GM10248 (cell line): ENCODE data around the gene ITPR1.

Source experiments
- CTCF ChIA-PET: fragments of 300-600 bp; sonication (Branson Sonifier 250); formaldehyde crosslinking; extraction: SDS; loops from one replicate; lab custom pipeline; 2021; ENCODE audit warnings: antibody characterized with exemption; lab: Yijun Ruan, JAX
- POLR2A ChIA-PET: fragments of 350-650 bp; sonication (Branson Sonifier 250); formaldehyde crosslinking; extraction: SDS; loops from one replicate; lab custom pipeline; 2020; ENCODE audit warnings: antibody characterized with exemption; lab: Yijun Ruan, JAX
- DNase-seq: peaks from one replicate; pipeline ENCODE4 v3.0.0; 2012; ENCODE audit errors: extremely low spot score
- TF ChIP-seq, protein P1 (sequence below): IDR thresholded peaks from 2 replicates; pipeline ENCODE4 v1.5.1; 2012; ENCODE audit warnings: mild to moderate bottlenecking, low read depth; ENCODE audit errors: extremely low read depth, missing control alignments, control extremely low read depth

Gene ITPR1

DNA sequence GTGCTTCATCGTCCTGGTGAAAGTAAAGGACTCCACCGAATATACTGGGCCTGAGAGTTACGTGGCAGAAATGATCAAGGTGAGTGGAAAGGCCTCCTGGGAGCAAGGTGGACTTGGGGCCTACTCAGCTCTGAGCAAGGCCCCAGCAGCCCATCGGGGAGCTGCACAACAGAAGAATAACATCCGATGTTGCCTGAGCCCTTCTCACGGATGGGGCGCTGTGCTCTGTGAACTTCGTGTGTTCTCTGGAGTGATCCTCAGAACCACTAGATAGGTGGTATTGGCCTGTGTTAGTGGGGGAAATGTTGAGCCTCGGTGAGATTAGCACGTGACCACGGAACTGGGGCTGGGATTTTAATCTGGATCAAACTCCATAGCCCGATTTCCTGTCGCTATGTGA, 325.0 kb downstream of the ITPR1 start:
- CTCF ChIA-PET, result no interaction called here
- POLR2A ChIA-PET, result no interaction called here
- TF ChIP-seq, protein P1, sequence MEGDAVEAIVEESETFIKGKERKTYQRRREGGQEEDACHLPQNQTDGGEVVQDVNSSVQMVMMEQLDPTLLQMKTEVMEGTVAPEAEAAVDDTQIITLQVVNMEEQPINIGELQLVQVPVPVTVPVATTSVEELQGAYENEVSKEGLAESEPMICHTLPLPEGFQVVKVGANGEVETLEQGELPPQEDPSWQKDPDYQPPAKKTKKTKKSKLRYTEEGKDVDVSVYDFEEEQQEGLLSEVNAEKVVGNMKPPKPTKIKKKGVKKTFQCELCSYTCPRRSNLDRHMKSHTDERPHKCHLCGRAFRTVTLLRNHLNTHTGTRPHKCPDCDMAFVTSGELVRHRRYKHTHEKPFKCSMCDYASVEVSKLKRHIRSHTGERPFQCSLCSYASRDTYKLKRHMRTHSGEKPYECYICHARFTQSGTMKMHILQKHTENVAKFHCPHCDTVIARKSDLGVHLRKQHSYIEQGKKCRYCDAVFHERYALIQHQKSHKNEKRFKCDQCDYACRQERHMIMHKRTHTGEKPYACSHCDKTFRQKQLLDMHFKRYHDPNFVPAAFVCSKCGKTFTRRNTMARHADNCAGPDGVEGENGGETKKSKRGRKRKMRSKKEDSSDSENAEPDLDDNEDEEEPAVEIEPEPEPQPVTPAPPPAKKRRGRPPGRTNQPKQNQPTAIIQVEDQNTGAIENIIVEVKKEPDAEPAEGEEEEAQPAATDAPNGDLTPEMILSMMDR, result no peak
- no peak for DNase-seq

DNA sequence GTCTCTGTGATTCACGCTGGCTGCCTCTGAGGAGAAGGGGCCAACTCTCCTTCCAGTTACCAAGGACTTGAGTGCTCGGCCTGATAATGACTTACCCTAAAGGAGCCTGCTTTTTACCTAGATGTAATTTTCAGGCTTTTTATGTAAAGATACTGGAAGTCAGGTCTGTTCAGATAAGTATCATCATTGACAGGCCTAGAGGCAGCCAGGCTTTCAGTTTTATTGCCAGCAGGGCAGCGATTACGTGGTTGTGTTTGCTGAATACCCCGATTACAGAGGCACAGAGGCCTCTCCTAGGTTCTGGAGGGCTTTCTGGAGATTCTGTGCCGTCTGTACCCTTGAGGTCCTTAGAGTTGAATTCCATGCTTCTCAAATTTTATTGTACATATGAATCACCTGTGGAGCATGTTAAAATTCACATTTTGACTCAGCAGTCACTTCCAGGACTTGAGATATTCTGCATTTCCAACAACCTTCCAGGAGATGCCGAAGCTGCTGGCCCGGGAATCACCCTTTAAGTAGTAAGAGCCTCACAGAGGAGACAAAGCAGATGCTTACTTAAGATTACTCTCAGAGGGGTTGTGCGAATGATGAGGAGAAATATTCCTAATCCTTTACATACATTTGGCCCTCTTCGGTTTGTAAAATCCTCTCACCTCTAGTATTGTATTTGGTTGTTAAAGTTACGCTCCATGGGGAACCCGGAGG, 326.0 kb downstream of the ITPR1 start:
- TF ChIP-seq, protein P1, result no peak
- POLR2A ChIA-PET, result no interaction called here
- CTCF ChIA-PET, result no interaction called here
- DNase-seq, result no peak

DNA sequence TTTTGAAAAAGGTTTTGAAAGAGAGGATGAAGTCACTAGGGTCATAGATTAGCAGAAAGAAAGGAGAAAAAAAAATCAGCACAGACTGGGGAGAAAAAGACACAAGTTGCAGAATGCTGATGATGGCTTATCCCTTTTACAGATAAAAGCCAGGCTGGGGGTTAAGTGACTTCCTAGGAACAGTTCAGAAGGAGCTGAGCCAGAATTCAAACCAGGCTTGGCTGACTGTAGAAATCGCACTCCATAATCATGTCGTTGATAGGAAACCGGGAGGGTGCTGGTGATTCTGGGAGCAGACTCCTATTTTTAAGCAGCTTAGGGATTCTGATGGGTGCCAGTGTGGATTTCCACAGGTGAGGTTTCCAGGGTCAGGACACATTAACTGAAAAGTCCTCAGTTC, 326.6 kb downstream of the ITPR1 start:
- TF ChIP-seq, protein P1, result no peak
- no peak for DNase-seq
- ChIA-PET POLR2A (no interaction called here), CTCF (no interaction called here)

DNA sequence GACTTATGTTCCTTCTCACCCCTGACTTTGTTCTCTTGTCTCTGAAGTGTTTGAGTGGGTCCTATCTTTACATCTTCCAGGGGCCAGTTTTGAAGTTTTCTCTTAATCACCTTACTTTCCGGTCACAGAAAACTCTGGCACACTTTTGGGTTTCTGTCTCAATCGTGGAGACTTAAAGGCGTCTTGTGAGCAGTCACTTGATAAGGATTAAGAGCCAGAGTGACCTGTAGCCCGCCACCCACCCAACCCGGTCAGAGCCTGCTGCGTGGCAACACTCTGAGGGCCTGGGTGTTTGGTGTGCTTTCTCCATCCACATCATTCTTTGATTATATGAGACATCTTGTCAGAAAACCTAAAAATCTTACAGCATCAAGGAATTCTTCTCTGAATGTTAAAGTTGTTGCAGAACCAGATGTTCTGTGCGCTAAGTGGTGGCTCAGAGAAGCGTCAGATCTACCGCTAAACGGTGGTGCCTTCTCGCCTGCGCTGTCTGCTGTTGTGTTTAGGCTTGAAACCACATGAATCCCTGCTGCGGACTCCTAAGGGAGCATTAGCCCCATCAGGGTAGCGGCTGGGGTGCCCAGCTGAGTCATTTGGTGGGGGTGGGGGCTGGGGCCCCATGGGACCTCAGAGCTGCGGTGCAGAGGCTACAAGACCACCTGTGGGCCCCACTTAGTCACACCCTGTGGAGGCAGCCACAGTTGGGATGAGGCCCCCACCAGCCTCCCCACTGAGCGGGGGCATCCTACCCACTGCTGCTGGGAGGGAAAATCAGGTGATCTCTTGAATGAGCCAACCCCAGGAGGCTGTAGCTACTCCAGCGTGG, 327.4 kb downstream of the ITPR1 start:
- ChIA-PET POLR2A (no interaction called here), CTCF (interaction anchor here (1.0 to 2.0 kb wide), 3 partner anchors 11 to 109 kb away, joined by 3 to 7 read pairs (median 3); no protein-coding TSS in a partner anchor)
- no peak for DNase-seq
- TF ChIP-seq, protein P1, result no peak

DNA sequence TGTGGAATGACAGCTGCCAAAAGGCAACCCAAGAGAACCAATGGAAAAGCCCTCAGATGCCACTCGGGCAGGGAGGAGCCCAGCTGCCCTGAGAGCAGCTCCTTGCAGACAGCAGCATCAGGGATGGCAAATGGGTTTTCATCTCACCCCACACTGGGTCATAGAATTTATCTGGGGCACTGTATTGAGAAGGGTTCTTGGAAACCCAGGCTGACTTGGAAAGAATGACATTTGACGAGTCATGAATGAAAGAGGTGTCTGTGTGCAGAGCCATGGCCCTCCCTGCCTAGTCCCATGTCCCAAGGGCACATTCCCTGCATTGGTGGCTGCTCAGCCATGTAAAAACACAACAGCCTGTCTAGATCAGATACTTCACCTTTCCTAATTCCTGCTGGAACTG, 328.2 kb downstream of the ITPR1 start:
- TF ChIP-seq, protein P1, result no peak
- CTCF ChIA-PET, result interaction anchor here (1.0 to 2.0 kb wide), 4 partner anchors 11 to 159 kb away, joined by 3 to 7 read pairs (median 3); no protein-coding TSS in a partner anchor
- DNase-seq, result no peak
- POLR2A ChIA-PET, result no interaction called here

DNA sequence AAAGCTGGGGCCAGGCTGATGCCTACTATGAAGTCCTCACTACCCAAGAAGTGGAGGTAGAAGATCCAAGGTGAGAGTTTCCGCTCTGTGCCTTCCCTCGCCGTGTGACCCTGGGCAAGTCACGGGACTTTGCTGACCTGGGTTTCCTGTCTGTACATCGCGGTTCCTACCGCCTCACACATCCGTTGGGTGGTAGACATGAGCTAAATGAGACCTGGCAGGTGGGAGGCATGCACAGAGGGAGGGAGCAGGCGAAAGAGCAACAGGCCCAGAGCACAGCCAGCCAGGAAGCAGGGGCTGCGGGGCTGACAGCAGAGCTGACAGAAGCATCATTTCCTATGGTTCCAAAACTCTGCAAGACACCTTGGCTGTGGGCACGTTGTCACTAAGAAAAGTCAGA, 328.8 kb downstream of the ITPR1 start:
- TF ChIP-seq, protein P1, result no peak
- no peak for DNase-seq
- CTCF ChIA-PET, result interaction anchor here (1.2 to 2.0 kb wide), 2 partner anchors 110 to 158 kb away, joined by 3 to 7 read pairs; no protein-coding TSS in a partner anchor
- POLR2A ChIA-PET, result interaction anchor here (0.6 kb wide), 1 partner anchor 157 kb away, joined by 3 read pairs; no protein-coding TSS in a partner anchor
